Ovary (tissue), 3 donors: ENCODE results near the gene SLC9A7.

Experiments used
- POLR2A ChIP-seq: fragments of 450-650 bp; IDR thresholded peaks from one replicate; pipeline ENCODE4 v1.6.1; 2017; ENCODE audit warnings: antibody characterized with exemption, mild to moderate bottlenecking, moderate library complexity
- TF ChIP-seq, protein P1 (sequence below), 3 donors: fragments of 450-650 bp in 2 of 3; fragments of 200-600 bp in 1 of 3; IDR thresholded peaks; one replicate each; pipeline versions ENCODE4 v1.5.1 to v1.8.0; 2016 to 2022; ENCODE audit warnings: antibody characterized with exemption in 3 of 3, mild to moderate bottlenecking in 1 of 3
- donor health status: DM: no; HTN: no; CAD: no.

DNA sequence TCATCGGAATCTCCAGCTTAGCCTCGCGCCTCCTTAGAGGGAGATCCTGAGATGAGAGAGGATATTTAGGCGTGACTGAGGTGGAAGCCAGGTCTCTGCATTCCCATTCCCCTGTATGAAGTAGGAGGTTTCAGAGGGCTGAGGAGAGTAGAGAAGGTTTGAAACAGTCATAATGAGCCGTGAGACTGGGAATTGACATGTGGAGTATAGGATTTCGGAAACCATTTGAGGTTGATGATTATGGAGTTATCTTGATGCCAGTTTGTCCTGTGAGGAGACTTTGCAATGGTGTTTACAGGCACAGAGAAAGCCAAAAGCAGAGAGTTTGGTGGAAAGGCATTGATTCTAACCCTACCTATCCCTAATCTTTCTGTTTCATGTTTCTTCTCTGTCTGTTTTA is 183.3 kb downstream of the SLC9A7 start:
- TF ChIP-seq POLR2A, result no peak
- TF ChIP-seq, protein P1, sequence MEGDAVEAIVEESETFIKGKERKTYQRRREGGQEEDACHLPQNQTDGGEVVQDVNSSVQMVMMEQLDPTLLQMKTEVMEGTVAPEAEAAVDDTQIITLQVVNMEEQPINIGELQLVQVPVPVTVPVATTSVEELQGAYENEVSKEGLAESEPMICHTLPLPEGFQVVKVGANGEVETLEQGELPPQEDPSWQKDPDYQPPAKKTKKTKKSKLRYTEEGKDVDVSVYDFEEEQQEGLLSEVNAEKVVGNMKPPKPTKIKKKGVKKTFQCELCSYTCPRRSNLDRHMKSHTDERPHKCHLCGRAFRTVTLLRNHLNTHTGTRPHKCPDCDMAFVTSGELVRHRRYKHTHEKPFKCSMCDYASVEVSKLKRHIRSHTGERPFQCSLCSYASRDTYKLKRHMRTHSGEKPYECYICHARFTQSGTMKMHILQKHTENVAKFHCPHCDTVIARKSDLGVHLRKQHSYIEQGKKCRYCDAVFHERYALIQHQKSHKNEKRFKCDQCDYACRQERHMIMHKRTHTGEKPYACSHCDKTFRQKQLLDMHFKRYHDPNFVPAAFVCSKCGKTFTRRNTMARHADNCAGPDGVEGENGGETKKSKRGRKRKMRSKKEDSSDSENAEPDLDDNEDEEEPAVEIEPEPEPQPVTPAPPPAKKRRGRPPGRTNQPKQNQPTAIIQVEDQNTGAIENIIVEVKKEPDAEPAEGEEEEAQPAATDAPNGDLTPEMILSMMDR (IDR thresholded peaks at IDR 0.05), result no peak
